Activated T-cell treated with anti-CD3 and anti-CD28 coated beads for 1 hour (primary cell): ENCODE measurements around the gene PIGU.

ENCODE experiments used
- DNase-seq: peaks from one replicate; pipeline ENCODE4 v3.0.0-alpha.2; 2020; ENCODE audit warnings: low read depth

Gene PIGU

DNA sequence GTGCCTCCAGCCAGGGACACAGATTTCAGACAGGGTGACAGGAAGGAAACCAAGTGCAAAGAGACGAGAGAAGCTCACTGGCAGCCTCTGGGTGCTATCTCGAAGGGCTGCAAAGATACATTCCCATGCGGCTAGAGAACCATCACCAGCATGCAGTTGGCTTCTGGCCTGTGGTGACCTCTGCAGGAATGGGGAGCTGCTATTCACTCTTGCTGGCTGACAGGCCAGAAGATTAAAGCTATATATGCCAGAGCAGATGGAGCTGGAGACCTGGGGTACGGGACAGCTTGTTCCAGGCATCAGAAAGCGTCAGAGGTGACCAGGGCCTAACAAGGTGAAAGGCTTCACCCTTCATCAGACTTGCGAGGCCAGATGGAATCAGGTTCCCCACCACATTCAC is 98.4 kb downstream of the PIGU start:
- DNase-seq, result no peak

- no peak for DNase-seq
These were observed 98.9 kb downstream of the PIGU start for GRCh38 chr20:34578025-34578424.

GRCh38 chr20:34577061-34577460 is 99.8 kb downstream of the PIGU start:
- DNase-seq, result no peak

GRCh38 chr20:34575756-34576155 is 101.1 kb downstream of the PIGU start:
- no peak for DNase-seq

DNA sequence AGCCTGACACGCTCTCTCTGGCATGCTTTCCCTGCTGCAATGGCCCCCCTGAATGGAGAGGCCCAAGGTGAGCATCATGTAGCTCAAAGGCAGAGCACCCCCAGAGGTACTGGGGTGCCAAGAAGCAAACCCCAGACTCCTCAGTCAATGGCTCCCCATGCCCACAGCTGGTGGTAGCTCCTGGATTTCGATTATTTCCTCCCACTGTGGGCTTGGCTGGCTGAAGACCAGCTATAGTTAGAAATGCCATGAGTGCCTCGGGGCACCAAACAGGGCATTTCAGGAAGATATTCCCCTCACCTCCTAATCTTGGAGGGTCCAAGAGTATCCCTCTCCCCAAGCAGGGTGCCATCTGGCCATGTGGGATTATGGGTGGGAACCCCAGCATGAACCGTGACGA is 101.6 kb downstream of the PIGU start:
- DNase-seq, result no peak

DNA sequence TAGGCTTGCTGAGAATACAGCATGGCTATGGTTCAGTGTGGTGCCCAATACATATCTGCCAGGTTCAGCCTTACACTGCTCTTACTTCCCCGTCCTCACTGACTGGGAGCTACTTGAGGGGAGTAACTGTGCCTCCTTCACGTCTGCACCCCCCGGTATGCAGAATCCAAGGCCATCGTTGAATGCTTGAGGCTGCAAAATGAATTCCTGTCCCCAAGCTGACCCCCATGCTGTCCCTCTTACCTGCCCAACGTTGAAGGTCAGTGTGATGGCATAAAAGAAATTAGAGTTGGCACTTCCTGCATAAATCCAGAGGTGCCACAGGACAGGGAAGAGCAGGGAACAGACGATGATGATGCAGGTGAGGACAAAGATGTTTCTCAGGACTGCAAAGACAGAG is 102.0 kb downstream of the PIGU start:
- DNase-seq, result no peak

GRCh38 chr20:34574426-34574825 is 102.5 kb downstream of the PIGU start:
- DNase-seq, result no peak

- DNase-seq, result no peak
These were observed 103.2 kb downstream of the PIGU start for GRCh38 chr20:34573541-34574300.

- DNase-seq, result no peak
These were observed 105.1 kb downstream of the PIGU start for GRCh38 chr20:34571753-34572152.

DNA sequence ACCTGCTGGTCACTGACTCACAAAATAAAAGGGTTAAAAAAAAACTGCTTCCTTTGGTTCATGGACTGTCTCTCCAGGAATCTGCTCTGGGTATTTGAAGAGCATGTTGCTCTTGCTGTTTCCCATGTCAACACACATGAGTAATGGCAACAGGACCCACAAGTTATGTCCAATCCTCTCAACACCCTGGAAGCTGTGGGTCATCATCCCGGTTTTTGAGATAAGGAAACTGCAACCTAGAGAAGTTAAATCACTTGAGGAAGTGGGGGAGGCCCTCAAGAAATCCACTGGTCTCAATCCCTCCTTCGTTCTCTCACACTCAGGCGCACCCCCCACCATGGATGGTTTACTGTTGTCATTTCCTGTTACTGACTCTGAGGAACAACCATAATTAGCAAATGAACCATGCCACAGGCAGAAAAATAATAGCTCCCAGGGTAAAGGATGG is 106.0 kb downstream of the PIGU start:
- DNase-seq, result no peak

DNA sequence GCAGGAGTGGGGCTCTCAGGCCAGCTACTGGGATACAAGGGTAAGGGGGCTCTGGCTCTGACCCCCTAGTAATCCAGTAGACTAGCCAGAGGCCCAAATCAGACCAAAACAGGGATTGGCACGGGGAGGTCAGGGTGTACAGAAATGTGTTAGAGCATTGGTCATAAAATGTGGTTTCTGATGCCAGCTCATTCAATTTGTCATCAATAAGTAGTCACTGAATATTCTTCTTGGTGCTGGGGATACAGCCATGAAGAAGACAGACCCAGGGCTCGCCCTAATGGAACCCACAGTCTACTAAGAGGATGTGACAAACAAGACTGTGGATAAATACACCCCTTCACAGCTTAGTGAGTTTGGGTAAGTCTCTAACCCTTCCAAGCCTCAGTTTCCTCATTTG is 107.3 kb downstream of the PIGU start:
- DNase-seq, result no peak

DNA sequence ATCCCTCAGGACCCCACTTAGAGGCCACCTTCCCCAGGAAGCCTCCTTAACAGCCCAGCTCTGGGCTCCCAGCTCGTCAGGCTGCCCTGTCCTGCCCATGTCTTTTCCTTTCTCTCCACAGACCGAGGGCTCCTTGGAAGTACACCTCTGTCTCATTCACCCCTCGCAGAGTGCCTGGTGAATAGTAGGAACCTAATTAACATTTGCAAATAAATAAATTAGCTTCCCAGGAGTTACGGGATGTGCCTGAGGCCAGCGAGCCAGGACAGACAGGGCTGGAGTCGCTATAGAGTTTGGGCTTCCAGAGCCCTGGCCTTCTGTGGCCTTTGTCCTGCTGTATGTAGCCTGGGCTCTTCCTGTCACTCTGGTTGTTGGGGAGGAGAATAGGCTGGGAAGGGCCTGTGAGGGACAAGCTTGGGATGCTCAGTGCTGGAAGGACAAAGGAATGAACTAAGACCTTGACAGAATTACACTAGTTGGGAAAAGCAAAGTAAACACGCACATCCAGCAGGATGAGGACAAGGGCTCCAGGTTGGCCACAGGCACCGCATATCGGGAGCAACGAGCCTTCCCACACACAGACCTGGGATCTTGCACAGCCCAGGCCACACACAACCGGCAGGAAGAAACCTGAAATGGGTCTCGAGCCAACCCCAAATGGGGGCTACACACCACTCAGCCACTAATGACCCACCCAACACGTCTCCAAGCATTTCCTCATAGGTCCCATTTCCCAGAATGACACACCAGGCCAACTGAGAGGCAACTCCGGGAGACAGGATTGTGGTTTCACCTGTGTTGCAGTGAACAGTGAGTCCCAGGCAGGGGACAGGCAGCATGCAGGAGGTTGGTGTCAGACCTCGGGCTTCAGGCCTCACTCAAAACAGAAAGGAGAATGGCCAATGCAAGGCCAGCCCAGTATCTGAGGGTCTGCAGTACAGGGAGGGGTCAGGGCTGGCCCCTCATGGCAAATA is 108.7 kb downstream of the PIGU start:
- DNase-seq, result no peak

- no peak for DNase-seq
These were observed 109.7 kb downstream of the PIGU start for GRCh38 chr20:34566978-34567891.

DNA sequence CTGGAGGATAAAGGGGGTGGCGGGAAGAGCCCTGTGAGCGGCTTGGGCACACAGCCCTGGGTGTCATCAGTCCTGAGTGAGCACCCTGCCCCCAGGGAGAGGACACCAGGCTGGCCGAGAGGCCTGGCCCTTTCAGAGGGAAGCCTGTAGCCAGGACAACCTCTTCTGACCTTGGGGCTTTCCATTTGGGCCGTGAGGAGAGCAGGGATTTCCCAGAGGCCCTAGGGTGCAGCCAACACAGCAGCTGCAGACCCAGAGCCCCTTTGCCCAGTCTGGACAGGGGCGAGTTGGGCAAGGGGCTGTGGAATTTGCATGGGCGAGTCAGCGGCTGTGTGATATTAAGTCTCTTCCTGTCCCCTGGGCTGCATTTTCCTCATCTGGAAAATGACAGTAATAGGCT is 112.1 kb downstream of the PIGU start:
- no peak for DNase-seq

DNA sequence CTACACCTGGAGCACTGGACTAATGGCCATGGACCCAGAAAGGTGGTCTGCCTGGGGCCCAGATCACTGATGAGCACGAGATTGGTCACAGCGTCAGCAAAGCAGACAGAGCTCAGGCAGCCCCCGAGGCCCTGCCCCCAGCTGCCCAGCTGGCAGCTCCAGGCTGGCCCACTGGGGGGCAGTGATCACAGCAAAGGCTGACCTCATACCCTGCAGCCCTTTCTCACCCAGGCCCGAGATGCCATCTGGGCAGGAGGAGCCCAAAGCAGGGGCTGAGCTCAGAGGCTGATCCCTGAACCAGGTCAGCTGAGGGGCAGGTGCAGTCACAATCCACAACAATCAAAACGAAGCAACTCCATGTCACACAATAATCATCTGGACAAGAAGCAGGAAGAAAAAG is 114.3 kb downstream of the PIGU start:
- no peak for DNase-seq

- DNase-seq, result no peak
These were observed 115.2 kb downstream of the PIGU start for GRCh38 chr20:34561661-34562060.

DNA sequence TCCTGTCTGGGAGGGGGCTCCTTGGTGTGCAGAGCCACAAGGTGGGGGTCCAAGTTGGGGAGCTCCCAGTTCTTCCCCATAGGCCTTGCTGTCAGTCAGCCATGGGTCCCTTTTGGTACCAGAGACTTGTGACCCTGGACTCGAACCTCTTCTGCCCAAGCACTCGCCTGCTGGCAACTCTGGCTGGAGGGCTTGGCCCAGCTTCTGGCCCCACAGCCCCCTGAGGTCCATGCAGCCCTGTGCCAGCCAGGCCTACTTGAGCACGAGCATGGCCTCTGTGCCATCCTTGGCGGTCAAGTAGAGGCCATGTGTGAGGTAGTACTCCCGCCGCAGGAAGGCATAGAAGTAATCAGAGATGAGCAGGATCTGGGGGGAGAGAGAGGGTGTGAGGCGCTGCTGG is 116.3 kb downstream of the PIGU start:
- DNase-seq, result no peak

DNA sequence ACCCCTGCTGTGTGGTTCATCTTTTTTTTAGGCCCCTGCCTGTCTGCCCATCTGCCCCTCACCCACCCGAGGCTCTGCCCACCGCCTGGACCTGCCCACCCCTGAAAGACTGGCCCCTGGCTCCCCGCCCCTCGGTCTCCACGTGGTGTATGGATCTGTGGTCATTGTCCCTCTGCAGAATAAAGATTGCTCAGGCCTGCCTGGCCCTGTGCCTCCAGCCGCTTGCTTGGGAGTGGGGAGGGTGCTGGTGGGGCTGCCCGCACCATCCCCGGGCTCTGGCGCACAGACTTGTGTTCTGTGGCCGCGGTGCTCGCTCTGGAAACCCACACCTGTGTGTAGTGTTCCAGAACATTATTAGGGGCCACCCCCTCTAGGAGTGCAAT is 116.8 kb downstream of the PIGU start:
- no peak for DNase-seq

- no peak for DNase-seq
These were observed 117.4 kb downstream of the PIGU start for GRCh38 chr20:34559311-34560140.

DNA sequence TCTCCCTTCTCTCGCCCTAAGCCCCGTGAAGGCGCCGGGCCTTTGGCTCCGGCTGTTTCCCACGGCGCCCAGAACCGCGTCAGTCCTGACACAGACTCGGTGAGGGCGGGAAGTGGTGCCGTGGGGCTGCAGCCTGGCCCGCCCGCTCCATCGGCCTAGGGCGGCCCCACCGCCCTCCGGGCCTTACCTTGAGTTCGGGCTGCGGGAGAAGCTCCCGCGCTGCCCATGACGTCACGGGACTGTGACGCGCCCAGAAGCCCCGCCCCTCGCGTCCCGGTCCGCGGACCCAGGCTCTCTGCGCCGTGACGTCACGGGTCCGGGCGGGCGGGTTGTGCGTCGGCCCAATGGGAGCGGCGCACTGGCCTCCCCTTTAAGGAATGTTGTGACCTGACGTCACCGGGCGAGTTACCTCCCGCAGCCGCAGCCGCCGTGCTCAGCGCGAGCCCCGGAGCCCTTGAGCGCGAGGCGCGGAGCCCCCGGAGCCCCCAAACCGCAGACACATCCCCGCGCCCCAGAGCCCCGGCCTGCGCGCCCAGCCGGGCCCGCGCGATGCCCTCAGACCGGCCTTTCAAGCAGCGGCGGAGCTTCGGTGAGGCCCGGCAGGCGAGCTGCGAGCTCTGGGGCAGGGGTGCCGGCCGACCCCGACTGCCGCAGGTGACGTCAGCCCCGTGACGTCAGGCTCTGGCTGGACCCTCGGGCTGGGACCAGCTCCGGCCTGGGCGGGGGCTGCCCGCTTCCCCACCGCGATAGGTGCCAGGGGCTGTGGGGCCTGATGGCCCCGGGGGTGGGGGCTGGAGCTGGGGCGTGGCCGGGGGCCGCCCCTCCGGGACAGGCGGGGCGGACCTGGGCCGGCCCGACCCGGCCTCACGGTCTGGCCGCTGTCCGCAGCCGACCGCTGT is 118.3 kb downstream of the PIGU start, which contains the start of gene MAP1LC3A:
Gene MAP1LC3A (plus strand): TSS at position 399 of the 899 bp plus-strand sequence. CDS start 151 bp downstream, at position 550.
- peak; percentile 89 for DNase-seq
